Activated CD8-positive, alpha-beta memory T cell treated with anti-CD3 and anti-CD28 coated beads, Interleukin-2, amount 50 U/mL, for 48 hours (primary cell): Measurements from ENCODE around the gene ARRDC2.
A peak's percentile ranks its signal among the peaks of the same experiment; 100 is the strongest.
"Not testable (repeated sequence)": the region's sequence is repeated elsewhere in the genome, so short reads cannot be mapped to it uniquely, and the experiment has no call there.

ENCODE experiments used
- DNase-seq: peaks from one replicate; pipeline ENCODE4 v3.0.0-alpha.2; 2020

ARRDC2 gene

DNA sequence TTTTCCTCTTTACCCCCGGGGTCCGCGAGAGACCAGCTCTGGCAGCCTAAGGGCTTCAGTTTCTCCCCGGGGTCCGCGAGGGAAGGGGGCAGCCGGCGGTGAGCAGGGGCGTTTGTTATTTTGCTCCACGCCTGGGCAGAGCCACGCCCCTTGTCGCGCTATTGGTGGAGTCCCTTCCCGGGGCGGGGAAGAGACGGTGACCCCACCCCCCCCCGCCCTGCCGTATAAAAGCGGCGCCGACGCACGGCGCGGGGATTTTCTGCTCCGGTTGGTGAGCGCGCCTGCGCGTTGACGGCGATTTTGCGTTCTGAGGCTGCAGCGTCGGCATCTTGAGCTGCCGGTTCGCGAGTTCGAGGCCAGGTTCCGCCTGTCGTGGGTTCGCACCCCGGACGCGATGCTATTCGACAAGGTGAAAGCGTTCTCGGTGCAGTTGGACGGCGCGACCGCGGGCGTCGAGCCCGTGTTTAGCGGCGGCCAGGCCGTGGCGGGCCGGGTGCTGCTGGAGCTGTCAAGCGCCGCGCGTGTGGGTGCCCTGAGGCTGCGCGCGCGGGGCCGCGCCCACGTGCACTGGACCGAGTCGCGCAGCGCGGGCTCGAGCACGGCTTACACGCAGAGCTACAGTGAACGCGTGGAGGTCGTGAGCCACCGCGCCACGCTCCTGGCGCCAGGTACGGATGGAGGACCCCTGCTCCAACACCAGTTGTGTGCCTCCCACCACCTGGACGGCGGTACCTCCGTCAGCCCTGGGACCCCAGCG lies at the start of gene ARRDC2:
Gene ARRDC2 (plus strand): TSS at position 254 of the 757 bp plus-strand sequence. CDS start 141 bp downstream, at position 395.
- peak; percentile 92 for DNase-seq

GRCh38 chr19:17963936-17964691 lies 43.9 kb upstream of the ARRDC2 start:
- no peak for DNase-seq

DNA sequence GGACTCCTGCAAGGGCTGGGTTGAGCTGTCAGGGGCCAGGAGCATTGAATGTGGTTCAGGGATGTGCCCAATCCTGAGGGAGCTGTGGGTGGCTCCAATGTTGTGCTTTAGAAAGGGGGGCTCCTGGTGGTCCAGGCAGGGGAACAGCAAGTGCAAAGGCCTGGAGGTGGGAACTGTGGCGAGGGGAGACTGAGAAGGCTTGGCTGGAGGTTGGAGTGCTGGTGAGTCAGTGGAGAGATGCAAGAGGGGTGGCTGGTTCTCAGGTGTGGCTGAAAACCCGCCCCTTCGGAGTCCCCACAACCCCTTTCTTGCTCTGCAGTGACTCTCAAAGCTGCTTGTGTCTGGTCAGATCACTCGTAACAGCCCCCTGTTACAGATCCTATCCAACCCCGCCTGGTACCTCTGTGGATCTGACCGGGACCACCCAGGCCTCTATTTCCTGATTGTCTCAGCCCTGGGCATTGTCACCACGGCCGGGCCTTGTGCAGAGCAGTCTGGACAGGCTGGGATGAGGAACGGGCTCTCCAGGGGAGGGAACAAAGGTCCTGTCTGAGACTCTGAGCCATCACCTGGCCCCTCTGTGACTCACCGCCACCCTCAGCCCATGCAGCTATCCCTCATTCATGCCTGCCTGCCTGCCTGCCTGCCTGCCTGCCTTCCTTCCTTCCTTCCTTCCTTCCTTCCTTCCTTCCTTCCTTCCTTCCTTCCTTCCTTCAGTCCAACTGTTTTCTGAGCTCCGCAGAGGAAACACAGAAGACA lies 42.4 kb upstream of the ARRDC2 start:
- DNase-seq = no peak

- DNase-seq = no peak
Observed at GRCh38 chr19:17966129-17966483, 41.9 kb upstream of the ARRDC2 start.

DNA sequence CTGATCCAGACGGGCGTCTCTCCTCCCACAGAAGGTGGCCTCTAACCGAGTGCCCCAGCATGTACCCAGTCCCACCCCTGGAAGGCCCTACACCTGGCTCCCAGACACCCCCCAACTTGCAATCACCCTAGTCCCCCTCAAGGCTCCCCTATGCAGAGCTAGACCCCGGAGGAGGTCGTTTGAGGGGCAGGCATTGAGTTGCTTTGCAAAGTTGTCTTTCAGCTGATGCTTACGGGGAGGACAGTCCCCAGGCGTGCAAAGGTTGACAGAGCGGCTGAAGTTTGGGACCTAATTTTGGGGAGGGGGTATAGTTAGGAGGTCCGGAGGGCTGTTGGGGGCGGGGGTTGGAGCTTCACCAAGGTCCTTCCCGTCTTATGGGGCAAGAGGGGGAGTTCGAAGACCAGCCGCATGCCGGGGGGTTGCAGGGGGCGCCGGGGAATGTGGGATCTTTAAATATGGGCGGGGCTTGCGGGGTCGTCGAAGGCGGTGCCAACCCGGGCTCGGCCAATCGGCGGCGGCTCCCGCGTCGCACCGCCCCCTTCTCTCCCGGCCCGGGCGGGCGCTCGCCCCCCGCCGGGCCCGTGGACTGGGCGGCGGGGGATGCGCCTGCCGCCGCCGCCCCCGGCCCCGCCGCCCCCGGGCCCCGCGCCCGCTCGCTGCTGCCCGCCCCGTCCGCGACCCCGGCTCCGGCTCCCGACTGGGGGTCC lies 41.3 kb upstream of the ARRDC2 start, which contains the start of gene KCNN1:
Gene KCNN1 (plus strand): TSS at position 558 of the 707 bp plus-strand sequence. CDS start 6,782 bp downstream, outside the sequence.
- DNase-seq = no peak

GRCh38 chr19:17967257-17968051 lies 40.5 kb upstream of the ARRDC2 start:
- DNase-seq = no peak

DNA sequence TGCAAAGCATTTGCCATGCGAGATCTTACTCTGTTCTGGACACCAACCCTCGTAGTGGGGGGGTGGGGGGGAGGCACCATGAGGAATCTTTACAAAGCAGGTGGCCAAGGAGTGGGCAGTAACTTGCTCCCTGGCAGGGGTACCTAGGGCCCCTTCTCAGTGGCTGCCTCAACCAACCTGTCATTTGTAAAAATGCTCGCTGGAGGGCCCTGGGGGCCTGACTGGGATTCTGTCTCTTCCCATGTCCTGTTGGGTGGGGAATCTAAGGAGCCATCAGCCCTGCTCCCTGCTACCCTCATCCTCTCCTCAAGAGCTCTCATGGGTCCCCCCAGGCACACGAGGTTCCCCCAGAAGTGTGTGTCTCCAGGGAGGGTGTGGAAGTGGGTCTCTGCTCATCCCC lies 39.6 kb upstream of the ARRDC2 start:
- DNase-seq = no peak

- no peak for DNase-seq
Observed at GRCh38 chr19:17969096-17969792, 38.7 kb upstream of the ARRDC2 start.

DNA sequence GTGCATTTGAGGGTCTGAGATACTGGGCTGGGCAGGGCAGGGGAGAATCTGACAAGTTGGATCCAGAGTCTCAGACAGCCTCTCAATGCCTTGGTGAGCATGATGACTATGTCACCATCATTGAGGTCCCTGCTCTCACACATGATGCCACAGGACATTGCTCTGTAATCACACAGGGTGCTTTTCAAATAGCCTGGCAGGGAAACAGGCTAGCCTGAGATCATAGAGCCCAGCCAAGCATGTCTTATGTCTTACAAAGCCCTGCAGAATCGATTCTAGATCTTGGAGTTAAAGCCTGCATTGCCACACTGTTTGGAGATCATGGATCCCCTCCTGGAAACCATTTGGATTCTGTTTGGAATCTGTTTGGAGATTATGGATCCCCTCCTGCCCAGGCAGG lies 35.7 kb upstream of the ARRDC2 start:
- no peak for DNase-seq

DNA sequence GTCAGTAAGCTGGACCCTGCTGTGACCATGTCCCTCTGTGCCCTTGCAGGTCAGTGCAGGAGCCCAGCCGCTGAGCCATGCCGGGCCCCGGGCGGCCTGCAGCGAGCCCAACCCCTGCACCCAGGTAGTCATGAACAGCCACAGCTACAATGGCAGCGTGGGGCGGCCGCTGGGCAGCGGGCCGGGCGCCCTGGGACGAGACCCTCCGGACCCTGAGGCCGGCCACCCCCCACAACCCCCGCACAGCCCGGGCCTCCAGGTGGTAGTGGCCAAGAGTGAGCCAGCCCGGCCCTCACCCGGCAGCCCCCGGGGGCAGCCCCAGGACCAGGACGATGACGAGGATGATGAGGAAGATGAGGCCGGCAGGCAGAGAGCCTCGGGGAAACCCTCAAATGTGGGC lies 34.2 kb upstream of the ARRDC2 start:
- no peak for DNase-seq

DNA sequence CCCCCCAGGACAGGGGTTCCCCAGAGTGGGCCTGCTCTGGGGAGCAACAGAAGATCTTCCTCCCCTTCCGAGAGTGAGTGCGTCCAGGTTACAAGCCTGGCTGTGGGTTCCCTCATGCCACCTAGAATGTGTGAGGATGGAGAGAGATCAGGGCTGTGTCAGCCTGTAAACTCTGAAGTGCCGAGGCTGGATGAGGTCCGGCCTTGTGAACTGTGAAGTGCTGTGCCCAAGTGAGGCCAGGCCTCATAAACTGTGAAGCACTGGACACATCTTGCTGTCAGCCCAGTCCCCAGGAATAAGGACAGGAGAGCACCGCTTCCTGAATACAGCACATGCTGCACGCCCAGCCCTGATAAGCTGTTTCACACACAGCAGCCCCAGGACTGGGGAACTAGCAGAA lies 33.4 kb upstream of the ARRDC2 start:
- DNase-seq = no peak

DNA sequence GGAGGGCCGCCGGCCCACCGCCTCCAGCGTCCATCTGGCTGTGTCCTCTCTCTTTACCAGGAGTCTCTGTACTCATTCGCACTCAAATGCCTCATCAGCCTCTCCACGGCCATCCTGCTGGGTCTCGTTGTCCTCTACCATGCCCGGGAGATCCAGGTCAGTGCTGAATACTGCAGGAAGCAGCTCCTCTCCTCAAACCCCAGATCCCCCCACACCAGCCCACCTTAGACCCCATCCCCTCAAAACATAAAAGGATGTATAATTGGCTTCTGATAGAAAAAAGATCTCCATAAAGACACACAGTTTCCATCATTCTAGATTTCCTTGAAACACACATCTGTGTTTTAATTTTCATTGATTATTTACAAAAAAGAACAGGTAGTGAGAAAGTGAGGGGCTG lies 32.9 kb upstream of the ARRDC2 start:
- DNase-seq = no peak

GRCh38 chr19:17977021-17977420 lies 30.9 kb upstream of the ARRDC2 start:
- DNase-seq = no peak

- no peak for DNase-seq
Observed at GRCh38 chr19:17977488-17977887, 30.5 kb upstream of the ARRDC2 start.

GRCh38 chr19:17981611-17982010 lies 26.4 kb upstream of the ARRDC2 start:
- DNase-seq = no peak

DNA sequence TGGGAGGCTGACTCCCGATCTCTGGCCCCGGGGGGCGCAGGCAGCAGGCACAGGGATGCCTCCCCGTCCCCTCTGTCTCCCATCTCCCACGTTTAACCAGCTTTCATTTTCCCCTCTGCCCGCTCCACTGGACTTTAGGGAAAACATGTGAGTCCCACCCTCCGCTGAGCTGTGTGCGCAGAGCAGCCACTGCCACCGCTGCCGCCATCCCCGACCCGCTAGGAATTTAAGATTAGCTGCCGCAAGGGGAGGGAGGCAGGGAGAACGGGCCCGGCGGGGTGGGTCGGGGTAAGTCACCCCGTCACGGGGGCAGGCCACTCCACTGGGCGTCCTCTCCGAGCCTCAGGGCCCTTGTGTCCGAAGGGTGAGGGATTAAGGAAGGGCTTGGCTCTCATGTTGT lies 25.5 kb upstream of the ARRDC2 start:
- DNase-seq = no peak

DNA sequence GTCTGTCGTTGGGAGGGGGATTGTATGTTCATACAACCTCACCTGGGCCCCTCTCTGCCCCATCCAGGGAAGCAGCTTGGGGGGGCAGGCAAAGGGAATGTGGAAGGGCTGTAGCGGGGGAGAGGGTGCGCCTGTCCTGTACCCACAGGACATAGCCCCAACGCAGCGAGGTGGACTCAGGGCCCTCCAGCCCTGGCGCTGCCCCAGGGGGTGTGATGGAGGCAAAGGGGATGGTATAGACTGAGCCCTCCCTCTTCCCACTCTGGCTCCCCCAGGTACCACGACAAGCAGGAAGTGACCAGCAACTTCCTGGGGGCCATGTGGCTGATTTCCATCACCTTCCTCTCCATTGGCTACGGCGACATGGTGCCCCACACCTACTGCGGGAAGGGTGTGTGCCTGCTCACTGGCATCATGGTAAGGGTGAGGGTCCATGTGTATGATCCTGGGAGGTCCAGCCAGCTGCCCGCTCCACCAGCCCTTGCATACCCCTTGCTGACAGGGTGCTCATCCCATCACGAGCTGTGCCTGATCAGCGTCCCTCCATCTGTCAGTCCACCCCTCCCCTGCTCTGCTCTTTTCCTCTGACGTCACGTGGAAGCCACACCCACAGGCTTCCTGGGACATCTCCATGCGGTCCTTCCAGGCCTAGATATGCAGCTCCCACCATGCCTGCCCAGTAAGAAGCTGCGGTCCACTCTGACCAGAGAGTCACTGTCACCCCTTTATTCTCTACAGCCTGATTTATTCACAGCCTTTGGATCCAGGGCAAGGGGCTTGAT lies 22.7 kb upstream of the ARRDC2 start:
- DNase-seq = no peak

GRCh38 chr19:17986569-17986968 lies 21.4 kb upstream of the ARRDC2 start:
- not testable (repeated sequence) for DNase-seq

DNA sequence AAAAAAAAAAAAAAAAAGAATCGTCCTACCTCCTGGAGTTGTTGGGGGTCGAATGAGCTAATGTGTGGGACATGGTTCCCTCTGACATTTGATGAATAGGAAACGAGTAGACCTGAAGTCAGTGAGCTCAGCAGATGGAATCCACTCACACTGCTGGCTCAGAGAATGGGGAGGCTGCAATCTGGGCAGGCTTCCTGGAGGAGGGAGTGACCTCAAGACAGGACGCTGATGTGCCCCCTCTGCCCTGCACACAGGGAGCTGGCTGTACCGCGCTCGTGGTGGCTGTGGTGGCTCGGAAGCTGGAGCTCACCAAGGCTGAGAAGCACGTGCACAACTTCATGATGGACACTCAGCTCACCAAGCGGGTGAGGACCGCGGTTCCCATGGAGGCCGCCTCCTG lies 19.8 kb upstream of the ARRDC2 start:
- DNase-seq = no peak

- no peak for DNase-seq
Observed at GRCh38 chr19:17989425-17990094, 18.4 kb upstream of the ARRDC2 start.
